Neural progenitor cell (in vitro differentiated cells): ENCODE measurements around the gene HPGDS.

Experiments used
- CTCF ChIP-seq: fragments of 200-600 bp; sonication (generic); IDR thresholded peaks from 2 replicates; pipeline ENCODE4 v1.5.1; 2017; ENCODE audit warnings: antibody characterized with exemption, mild to moderate bottlenecking
- EZH2 ChIP-seq: fragments of 200-600 bp; sonication (generic); IDR thresholded peaks from 2 replicates; pipeline ENCODE4 v1.6.1; 2017; ENCODE audit warnings: antibody characterized with exemption, mild to moderate bottlenecking, moderate library complexity

GRCh38 chr4:94390804-94391410, 48.3 kb upstream of the HPGDS start:
- peak; percentile 59 for TF ChIP-seq CTCF
- no peak for TF ChIP-seq EZH2
